Left renal cortex interstitium (tissue), 4 donors: ENCODE measurements around the gene HBA2. TPM values are rescaled to one million over a fixed set of nuclear protein-coding genes. Genes with fewer than 3 reads are reported as not detected.
"Not testable (repeated sequence)": the region's sequence is repeated elsewhere in the genome, so short reads cannot be mapped to it uniquely, and the experiment has no call there.

ENCODE experiments used
- DNase-seq, 4 donors: peaks; one replicate each; pipeline ENCODE4 v3.0.0-alpha.2; 2013; ENCODE audit warnings: low read depth in 4 of 4, low spot score in 2 of 4, missing footprints in 1 of 4
- polyA plus RNA-seq, 4 donors: library from polyadenylated mRNA; unstranded; fragments of 120-200 nt; gene quantifications; one replicate each; pipeline ENCODE4 v1.2.1, GENCODE V29; 2013; ENCODE audit not compliant: insufficient read length in 4 of 4

The HBA2 gene
- polyA plus RNA-seq, 4 donors = 776 to 1,213 (median 1,160) TPM

DNA sequence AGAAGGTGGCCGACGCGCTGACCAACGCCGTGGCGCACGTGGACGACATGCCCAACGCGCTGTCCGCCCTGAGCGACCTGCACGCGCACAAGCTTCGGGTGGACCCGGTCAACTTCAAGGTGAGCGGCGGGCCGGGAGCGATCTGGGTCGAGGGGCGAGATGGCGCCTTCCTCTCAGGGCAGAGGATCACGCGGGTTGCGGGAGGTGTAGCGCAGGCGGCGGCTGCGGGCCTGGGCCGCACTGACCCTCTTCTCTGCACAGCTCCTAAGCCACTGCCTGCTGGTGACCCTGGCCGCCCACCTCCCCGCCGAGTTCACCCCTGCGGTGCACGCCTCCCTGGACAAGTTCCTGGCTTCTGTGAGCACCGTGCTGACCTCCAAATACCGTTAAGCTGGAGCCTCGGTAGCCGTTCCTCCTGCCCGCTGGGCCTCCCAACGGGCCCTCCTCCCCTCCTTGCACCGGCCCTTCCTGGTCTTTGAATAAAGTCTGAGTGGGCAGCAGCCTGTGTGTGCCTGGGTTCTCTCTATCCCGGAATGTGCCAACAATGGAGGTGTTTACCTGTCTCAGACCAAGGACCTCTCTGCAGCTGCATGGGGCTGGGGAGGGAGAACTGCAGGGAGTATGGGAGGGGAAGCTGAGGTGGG, 657 bp downstream of the HBA2 start:
- DNase-seq = not testable (repeated sequence)

- not testable (repeated sequence) for DNase-seq
Measured at GRCh38 chr16:173928-174769, 1.5 kb downstream of the HBA2 start.

GRCh38 chr16:175011-175949, 2.6 kb downstream of the HBA2 start:
- DNase-seq = no peak

DNA sequence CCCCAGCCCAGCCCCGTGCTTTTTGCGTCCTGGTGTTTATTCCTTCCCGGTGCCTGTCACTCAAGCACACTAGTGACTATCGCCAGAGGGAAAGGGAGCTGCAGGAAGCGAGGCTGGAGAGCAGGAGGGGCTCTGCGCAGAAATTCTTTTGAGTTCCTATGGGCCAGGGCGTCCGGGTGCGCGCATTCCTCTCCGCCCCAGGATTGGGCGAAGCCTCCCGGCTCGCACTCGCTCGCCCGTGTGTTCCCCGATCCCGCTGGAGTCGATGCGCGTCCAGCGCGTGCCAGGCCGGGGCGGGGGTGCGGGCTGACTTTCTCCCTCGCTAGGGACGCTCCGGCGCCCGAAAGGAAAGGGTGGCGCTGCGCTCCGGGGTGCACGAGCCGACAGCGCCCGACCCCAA, 3.3 kb downstream of the HBA2 start:
- DNase-seq = not testable (repeated sequence)

DNA sequence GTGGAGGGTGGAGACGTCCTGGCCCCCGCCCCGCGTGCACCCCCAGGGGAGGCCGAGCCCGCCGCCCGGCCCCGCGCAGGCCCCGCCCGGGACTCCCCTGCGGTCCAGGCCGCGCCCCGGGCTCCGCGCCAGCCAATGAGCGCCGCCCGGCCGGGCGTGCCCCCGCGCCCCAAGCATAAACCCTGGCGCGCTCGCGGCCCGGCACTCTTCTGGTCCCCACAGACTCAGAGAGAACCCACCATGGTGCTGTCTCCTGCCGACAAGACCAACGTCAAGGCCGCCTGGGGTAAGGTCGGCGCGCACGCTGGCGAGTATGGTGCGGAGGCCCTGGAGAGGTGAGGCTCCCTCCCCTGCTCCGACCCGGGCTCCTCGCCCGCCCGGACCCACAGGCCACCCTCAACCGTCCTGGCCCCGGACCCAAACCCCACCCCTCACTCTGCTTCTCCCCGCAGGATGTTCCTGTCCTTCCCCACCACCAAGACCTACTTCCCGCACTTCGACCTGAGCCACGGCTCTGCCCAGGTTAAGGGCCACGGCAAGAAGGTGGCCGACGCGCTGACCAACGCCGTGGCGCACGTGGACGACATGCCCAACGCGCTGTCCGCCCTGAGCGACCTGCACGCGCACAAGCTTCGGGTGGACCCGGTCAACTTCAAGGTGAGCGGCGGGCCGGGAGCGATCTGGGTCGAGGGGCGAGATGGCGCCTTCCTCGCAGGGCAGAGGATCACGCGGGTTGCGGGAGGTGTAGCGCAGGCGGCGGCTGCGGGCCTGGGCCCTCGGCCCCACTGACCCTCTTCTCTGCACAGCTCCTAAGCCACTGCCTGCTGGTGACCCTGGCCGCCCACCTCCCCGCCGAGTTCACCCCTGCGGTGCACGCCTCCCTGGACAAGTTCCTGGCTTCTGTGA, 4.1 kb downstream of the HBA2 start, which contains the start of gene HBA1:
Gene HBA1, plus strand, starts transcription at position 204 of the 906 bp plus-strand sequence. Its CDS starts 37 bp downstream, at position 241.
- DNase-seq = not testable (repeated sequence)

- no peak for DNase-seq
Measured at GRCh38 chr16:177394-177822, 4.7 kb downstream of the HBA2 start.

DNA sequence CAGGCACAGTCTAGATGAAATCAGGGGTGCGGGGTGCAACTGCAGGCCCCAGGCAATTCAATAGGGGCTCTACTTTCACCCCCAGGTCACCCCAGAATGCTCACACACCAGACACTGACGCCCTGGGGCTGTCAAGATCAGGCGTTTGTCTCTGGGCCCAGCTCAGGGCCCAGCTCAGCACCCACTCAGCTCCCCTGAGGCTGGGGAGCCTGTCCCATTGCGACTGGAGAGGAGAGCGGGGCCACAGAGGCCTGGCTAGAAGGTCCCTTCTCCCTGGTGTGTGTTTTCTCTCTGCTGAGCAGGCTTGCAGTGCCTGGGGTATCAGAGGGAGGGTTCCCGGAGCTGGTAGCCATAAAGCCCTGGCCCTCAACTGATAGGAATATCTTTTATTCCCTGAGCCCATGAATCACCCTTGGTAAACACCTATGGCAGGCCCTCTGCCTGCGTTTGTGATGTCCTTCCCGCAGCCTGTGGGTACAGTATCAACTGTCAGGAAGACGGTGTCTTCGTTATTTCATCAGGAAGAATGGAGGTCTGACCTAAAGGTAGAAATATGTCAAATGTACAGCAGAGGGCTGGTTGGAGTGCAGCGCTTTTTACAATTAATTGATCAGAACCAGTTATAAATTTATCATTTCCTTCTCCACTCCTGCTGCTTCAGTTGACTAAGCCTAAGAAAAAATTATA, 5.4 kb downstream of the HBA2 start:
- DNase-seq = no peak

- DNase-seq = no peak
Measured at GRCh38 chr16:178668-179015, 6.0 kb downstream of the HBA2 start.

GRCh38 chr16:179211-180092, 6.8 kb downstream of the HBA2 start:
- no peak for DNase-seq

DNA sequence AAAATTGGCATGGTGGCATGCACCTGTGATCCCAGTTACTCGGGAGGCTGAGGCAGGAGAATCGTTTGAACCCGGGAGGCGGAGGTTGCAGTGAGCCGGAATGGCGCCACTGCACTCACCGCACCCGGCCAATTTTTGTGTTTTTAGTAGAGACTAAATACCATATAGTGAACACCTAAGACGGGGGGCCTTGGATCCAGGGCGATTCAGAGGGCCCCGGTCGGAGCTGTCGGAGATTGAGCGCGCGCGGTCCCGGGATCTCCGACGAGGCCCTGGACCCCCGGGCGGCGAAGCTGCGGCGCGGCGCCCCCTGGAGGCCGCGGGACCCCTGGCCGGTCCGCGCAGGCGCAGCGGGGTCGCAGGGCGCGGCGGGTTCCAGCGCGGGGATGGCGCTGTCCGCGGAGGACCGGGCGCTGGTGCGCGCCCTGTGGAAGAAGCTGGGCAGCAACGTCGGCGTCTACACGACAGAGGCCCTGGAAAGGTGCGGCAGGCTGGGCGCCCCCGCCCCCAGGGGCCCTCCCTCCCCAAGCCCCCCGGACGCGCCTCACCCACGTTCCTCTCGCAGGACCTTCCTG, 7.5 kb downstream of the HBA2 start, which contains the start of gene HBQ1:
Gene HBQ1, plus strand, starts transcription at position 359 of the 575 bp plus-strand sequence. Its CDS starts 28 bp downstream, at position 387.
- DNase-seq = no peak

DNA sequence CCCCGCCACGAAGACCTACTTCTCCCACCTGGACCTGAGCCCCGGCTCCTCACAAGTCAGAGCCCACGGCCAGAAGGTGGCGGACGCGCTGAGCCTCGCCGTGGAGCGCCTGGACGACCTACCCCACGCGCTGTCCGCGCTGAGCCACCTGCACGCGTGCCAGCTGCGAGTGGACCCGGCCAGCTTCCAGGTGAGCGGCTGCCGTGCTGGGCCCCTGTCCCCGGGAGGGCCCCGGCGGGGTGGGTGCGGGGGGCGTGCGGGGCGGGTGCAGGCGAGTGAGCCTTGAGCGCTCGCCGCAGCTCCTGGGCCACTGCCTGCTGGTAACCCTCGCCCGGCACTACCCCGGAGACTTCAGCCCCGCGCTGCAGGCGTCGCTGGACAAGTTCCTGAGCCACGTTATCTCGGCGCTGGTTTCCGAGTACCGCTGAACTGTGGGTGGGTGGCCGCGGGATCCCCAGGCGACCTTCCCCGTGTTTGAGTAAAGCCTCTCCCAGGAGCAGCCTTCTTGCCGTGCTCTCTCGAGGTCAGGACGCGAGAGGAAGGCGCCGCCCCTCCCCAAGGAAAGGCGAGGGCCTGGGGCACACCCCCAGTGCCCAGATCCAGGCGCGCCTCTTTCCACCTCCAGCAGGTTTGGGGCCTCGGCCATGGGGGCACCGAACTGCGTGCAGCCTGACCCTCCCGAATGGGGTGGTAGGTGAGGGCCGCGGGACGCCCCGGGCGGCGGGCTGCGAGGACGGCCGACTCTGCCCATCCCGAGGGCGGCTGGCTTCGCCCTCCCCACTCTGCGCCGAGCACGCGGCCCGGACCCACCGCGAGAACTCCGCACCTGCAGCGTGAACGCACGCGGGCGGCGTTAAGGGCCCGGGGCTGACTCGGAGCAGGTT, 8.2 kb downstream of the HBA2 start:
- DNase-seq = no peak

DNA sequence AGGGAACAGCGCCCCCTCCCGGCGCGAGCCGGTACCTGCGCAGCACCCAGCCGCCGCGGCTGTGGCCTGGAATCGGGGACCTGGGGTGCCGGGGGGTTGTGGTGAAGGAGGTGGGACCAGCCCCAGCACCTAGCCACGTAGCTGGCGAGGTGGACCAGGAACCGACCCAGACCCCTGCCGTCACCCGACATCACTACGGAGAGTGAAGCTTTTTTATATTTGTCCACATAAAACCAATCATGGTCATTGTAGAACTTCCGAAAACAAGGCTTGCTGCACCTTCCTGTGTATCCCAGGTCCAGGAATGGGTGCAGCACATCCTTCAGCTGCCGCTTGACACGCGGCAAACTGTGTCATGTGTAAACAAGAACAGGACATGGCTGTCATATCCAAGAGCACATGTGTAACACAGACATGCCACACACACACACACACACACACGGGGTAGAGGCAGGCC, 8.9 kb downstream of the HBA2 start:
- peak in 1 of 4 donors; percentile 40 for DNase-seq

DNA sequence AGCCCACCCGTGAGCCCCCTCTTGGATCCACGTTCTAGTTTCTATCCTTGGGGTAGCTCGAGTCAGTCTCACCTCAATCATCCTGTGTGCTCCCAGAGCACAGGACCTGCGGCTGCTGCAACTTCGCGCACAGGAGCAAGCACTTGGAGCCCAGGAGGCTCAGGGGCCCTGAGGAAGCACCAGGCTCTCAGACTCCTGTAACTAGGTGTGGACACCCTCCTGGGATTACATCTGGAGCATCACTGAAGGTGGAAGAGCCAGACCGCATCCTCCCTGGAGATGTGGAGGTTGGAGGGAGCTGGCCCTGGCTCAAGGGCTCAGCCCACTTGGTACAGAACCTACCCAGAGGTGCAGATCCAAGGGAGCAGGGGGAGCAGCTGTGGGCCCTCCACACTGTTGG, 10.3 kb downstream of the HBA2 start:
- no peak for DNase-seq

- no peak for DNase-seq
Measured at GRCh38 chr16:185213-185612, 12.5 kb downstream of the HBA2 start.

GRCh38 chr16:185691-186090, 13.0 kb downstream of the HBA2 start:
- DNase-seq = no peak

DNA sequence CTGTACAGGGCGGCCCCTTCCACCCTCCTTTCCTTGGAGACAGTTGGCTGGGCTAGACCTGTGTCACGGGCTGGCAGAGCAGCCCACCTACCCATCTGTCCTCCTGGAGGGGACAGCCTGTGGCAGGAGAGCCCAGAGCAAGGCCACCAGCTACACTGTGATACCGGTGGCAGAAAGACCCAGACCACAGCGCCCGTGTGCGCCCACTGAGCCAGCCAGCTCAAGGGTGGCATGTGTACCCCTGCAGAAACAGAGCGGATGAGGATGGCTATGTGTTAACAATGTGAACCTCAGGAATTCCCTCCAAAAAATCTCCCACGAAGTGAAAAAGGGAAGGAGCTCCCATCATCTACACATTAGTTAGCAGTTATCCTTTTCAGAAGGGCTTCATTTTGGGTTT, 14.7 kb downstream of the HBA2 start:
- DNase-seq = no peak

- no peak for DNase-seq
Measured at GRCh38 chr16:188674-189073, 16.0 kb downstream of the HBA2 start.
